Measurements from ENCODE around the gene CCL25.

CCL25 gene

GRCh38 chr19:8050274-8051096, 2.1 kb upstream of the CCL25 start:
- DNase-seq (ENCODE audit: low read depth), result peak; percentile 99
- TF ChIP-seq MYC (IDR thresholded peaks at IDR 0.05; ENCODE audit: low read depth, low read length) (peak; percentile 96), POLR2A (IDR thresholded peaks at IDR 0.05; ENCODE audit: extremely low read depth, insufficient read length) (peak; percentile 92), CTCF (IDR thresholded peaks at IDR 0.05; ENCODE audit: low read depth, low read length) (no peak), MAX (IDR thresholded peaks at IDR 0.05; ENCODE audit: low read depth, low read length) (peak; percentile 95)
- peak overlapping the region; percentile 54 for H3K4me3 ChIP-seq (ENCODE audit: low read depth, low read length)

GRCh38 chr19:8054169-8054568, 1.6 kb downstream of the CCL25 start:
- no peak overlapping the region for H3K4me3 ChIP-seq (ENCODE audit: low read depth, low read length)
- TF ChIP-seq MAX (IDR thresholded peaks at IDR 0.05; ENCODE audit: low read depth, low read length), result no peak
- TF ChIP-seq POLR2A (IDR thresholded peaks at IDR 0.05; ENCODE audit: extremely low read depth, insufficient read length), result no peak
- TF ChIP-seq MYC (IDR thresholded peaks at IDR 0.05; ENCODE audit: low read depth, low read length), result no peak
- no peak for TF ChIP-seq CTCF (IDR thresholded peaks at IDR 0.05; ENCODE audit: low read depth, low read length)
- DNase-seq (ENCODE audit: low read depth), result no peak

GRCh38 chr19:8056533-8056932, 4.0 kb downstream of the CCL25 start:
- no peak for DNase-seq (ENCODE audit: low read depth)
- TF ChIP-seq POLR2A (IDR thresholded peaks at IDR 0.05; ENCODE audit: extremely low read depth, insufficient read length) (no peak), MYC (IDR thresholded peaks at IDR 0.05; ENCODE audit: low read depth, low read length) (no peak), CTCF (IDR thresholded peaks at IDR 0.05; ENCODE audit: low read depth, low read length) (no peak)
- H3K4me3 ChIP-seq (ENCODE audit: low read depth, low read length), result no peak overlapping the region

- H3K4me3 ChIP-seq (ENCODE audit: low read depth, low read length), result no peak overlapping the region
- DNase-seq (ENCODE audit: low read depth), result peak; percentile 45
- TF ChIP-seq CTCF (IDR thresholded peaks at IDR 0.05; ENCODE audit: low read depth, low read length) (no peak), MYC (IDR thresholded peaks at IDR 0.05; ENCODE audit: low read depth, low read length) (no peak), POLR2A (IDR thresholded peaks at IDR 0.05; ENCODE audit: extremely low read depth, insufficient read length) (no peak), MAX (IDR thresholded peaks at IDR 0.05; ENCODE audit: low read depth, low read length) (no peak)
Observed at GRCh38 chr19:8057545-8058270, 5.1 kb downstream of the CCL25 start.

- H3K4me3 ChIP-seq (ENCODE audit: low read depth, low read length), result no peak overlapping the region
- DNase-seq (ENCODE audit: low read depth), result no peak
- TF ChIP-seq MYC (IDR thresholded peaks at IDR 0.05; ENCODE audit: low read depth, low read length), result no peak
- TF ChIP-seq CTCF (IDR thresholded peaks at IDR 0.05; ENCODE audit: low read depth, low read length), result no peak
- no peak for TF ChIP-seq POLR2A (IDR thresholded peaks at IDR 0.05; ENCODE audit: extremely low read depth, insufficient read length)
- no peak for TF ChIP-seq MAX (IDR thresholded peaks at IDR 0.05; ENCODE audit: low read depth, low read length)
Observed at GRCh38 chr19:8064911-8065874, 12.6 kb downstream of the CCL25 start.
